Kasumi-1 (cell line): ENCODE measurements around the gene TRAIP.
"Not testable (repeated sequence)": the region's sequence is repeated elsewhere in the genome, so short reads cannot be mapped to it uniquely, and the experiment has no call there.

Source experiments
- DNase-seq, 2 experiments: peaks; one replicate each; lab custom pipeline; 2025; lab: John Stamatoyannopoulos, UW

TRAIP gene, protein sequence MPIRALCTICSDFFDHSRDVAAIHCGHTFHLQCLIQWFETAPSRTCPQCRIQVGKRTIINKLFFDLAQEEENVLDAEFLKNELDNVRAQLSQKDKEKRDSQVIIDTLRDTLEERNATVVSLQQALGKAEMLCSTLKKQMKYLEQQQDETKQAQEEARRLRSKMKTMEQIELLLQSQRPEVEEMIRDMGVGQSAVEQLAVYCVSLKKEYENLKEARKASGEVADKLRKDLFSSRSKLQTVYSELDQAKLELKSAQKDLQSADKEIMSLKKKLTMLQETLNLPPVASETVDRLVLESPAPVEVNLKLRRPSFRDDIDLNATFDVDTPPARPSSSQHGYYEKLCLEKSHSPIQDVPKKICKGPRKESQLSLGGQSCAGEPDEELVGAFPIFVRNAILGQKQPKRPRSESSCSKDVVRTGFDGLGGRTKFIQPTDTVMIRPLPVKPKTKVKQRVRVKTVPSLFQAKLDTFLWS

DNA sequence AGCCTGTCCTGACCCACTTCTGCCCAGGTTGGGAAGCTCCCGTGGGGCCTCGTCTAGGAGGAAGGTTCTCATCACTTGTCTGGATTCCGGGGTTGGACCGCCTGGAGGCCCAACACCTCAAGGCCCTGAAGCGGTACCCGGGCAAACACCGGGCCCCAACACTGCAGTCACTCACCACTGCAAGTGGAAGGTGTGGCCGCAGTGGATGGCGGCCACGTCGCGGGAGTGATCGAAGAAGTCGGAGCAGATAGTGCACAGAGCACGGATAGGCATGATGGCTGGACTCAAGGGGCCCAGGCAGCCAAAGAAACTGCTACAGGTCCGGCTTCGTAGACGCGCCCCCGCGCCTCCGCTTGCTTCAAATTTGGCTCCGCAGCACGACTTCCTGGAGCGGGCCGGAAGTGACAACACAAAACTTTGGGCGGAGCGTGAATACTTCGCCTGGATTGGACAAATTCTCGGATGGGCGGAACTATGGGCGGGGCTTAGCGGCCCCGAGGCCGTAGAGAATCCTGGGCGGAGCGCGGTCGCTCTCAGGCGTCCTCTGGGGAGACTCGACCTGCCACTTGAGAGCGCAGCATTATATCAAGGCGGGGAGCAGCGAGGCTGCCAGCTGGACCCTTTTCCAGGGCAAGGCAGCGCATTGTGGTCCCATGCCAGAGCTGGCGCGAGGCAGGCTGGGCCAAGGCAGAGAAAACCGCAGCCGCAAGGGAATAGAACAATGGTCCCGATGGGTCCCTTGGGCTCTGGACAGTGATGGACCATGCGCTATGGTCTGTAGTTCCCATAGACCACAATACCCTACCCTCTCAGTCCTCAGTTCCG is at the start of gene TRAIP:
Gene TRAIP, minus strand, starts transcription at position 384 of the 825 bp plus-strand sequence. Its CDS starts 111 bp downstream, at position 273.
- peak; percentile 92 to 95 for DNase-seq

- DNase-seq = not testable (repeated sequence)
Measured at GRCh38 chr3:49904448-49904847, 48.1 kb upstream of the TRAIP start.

- no peak for DNase-seq
Measured at GRCh38 chr3:49903451-49904424, 47.4 kb upstream of the TRAIP start, which contains the start of gene MST1R. Gene MST1R, minus strand, starts transcription at chr3:49903873. Its CDS starts 264 bp downstream, at chr3:49903609.

DNA sequence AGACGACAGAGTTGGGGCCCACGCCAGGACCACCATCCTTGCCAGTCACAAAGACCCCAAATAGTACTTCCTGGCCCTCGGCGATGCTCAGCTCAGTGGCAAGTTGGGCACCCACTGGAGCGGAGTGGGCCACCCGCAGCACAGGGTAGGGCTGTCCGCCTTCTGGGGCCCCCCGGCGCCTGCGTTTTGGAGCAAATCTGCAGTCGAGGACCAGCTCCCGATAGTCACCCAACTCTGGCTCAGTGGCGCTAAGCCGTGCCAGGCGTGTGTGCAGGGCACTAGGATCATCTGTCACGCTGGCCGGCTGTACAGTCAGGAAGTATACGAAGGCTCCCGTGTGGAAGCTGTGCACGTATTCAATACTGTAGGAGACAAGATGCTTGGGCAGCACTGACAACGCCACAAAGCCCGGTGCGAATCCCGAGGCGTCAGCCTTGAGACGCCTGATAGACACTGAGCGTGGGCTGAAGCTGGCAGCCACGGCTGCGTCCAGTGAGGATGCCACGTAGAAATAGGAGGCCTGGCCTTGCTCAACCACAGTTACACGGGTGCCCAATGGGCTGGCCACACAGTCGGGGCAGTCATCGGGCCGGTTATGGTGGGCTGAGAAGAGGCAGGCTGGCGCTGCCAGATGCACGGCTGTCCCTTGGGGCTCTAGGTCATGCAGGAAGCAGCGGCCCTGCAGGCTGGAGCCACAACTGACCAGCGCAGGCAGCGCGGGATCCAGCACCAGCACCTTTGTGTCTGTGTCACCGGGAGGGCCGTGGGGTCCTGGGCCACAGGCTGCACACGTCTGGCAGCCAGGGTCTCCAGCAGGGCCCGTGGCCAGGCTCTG is 46.4 kb upstream of the TRAIP start:
- no peak for DNase-seq

- no peak for DNase-seq
Measured at GRCh38 chr3:49901366-49902339, 45.3 kb upstream of the TRAIP start.

DNA sequence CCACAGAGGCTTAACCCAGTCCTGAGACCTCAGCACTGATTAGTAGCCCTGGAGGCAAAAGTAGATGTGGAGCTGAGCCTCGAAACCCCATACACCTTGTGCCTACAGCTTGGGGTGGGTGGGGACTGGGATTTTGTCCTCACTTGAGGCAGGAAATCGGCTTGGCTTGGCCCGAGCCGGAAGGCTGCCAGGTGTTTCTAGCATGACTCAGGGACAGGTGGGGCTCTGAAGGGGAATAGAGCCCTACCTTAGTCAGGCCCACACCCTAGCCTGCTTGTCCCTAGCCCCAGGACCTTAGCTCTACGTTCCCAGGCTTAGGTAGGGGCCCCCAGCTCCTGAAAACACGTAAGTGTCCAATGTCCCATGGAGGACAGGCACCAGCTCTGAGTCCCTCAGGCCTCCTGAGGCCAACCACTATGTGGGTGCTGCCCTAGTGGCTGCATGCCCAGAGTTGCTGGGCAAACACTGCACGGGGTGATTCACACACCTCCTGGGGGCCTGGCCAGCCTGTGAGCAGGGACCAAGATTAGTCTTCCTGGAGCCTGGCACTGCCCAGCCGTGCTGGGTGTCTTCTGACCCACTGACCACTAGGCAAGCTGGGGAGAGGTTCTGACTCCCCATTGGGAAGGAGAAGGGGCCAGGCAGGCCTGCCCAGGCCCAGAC is 44.3 kb upstream of the TRAIP start:
- DNase-seq = no peak

DNA sequence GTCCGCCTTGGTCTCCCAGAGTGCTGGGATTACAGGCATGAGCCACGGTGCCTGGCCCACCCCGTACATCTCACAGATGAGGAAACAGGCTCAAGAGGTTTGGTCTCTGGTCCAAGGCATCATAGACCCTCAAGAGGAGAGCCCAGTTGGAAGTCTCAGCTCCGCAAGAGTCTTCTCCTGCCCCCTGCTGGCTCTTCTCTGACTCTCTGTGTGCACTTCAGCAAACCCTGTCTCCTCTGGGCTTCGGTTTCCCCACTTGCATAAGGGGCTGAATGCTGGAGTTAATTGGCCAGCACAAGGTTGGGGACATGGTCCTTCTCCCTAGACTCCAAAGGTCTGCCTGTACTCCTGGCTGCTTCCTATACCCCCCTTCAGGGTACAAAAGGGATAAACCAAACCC is 43.5 kb upstream of the TRAIP start:
- peak; percentile 48 to 60 for DNase-seq

DNA sequence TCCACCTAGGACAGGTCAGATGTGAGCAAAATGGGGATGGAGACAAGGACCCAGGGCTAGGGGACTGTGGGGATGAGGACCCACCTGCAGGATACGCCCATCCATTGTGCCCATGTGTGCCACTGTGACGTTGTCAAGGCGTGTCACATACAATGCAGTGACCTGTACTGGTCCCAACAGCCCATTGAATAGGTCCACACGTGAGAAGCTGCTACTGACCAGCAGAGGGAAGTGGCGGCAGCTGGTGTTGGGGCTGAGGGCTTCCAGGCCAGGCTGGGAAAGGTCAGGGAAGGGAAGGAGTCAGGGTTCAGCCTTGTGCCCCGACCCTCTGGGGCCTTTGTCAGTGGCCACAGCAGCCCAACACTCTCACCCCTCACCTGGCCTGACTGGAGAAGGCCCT is 42.6 kb upstream of the TRAIP start:
- no peak for DNase-seq

GRCh38 chr3:49896345-49896744 is 40.0 kb upstream of the TRAIP start:
- no peak for DNase-seq

- no peak for DNase-seq
Measured at GRCh38 chr3:49895791-49896190, 39.4 kb upstream of the TRAIP start.

- no peak for DNase-seq
Measured at GRCh38 chr3:49889296-49889695, 32.9 kb upstream of the TRAIP start.

DNA sequence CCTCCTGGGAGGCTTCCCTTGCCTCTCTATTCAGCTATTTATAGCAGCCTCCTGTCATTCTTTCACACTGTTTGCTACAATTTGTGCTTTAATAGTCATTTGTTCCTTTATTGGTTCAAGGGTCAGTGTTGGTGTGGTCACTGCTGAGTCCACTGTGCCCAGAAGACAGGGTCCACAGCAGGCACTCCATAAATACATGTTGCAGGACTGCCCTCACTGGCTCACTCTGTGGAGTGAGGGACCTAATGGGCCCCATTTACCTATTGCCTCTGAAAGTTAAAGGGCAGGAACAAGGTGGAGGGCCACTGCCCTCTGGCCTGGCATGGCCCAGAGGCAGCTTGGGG is 30.5 kb upstream of the TRAIP start:
- no peak for DNase-seq

GRCh38 chr3:49883998-49884397 is 27.6 kb upstream of the TRAIP start:
- no peak for DNase-seq

DNA sequence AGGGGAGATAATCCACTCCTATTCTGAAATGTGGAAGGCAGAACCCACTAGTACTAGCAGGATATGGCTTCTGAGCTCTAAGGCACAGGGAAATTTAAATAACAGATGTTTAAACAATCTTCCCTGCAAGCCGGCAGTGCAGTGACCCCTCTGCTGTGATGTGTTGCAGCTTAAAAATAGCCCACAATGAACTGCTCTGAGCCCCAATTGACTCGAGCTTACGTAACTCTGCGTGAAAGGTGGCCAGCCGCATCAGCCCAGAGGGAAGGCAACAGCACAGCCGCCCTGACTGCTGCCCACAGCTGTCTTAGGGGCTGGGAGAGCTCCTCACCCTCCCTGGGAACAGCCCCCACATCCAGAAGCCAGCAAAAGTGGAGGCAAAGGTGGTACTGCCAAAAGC is 25.8 kb upstream of the TRAIP start:
- no peak for DNase-seq

DNA sequence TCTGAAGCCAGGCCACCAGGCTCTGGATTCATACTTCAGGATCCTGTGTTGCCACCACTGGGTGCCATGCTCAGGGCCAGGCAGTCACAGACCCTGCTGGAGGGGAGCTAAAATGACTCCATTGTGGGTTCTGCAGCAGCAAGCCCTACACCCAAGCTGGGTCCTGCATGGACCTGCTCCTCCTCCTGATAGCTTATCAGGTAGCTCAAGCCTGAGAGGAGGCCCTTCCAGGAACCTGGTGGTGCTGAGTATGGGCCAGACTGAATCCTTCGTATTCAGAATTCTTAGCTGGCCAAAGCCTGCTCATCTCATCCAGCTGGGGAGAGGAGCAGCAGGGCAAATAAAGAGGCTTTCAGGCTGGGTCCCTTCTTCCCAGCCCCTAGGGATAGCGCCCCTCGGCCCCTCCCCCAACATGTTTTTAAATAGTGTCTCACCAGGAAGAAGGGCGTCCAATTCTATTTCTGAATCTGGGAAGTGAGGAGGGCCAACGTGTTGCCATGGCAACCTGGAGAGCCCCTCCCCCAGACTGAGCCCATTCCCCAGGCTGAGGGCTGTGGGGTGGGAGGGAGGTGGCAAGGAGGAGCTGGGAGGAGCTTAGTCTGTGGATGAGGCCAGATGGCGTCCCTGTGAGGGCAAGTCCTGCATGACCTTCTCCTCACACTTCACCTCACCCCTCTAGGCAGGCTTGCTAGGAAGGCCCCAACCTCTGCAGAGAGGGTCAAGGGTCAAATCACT is 24.4 kb upstream of the TRAIP start:
- no peak for DNase-seq

- DNase-seq = no peak
Measured at GRCh38 chr3:49879721-49880120, 23.4 kb upstream of the TRAIP start.

- DNase-seq = no peak
Measured at GRCh38 chr3:49878686-49879085, 22.3 kb upstream of the TRAIP start.

- no peak for DNase-seq
Measured at GRCh38 chr3:49877716-49878115, 21.4 kb upstream of the TRAIP start.
